Raji (cell line): ENCODE measurements around the gene CORO7.

Experiments used
- POLR2A ChIP-seq: IDR thresholded peaks from 2 replicates; pipeline ENCODE4 v1.6.1; 2011; ENCODE audit warnings: low read depth, low read length, control low read depth; ENCODE audit not compliant: insufficient read depth

The CORO7 gene

DNA sequence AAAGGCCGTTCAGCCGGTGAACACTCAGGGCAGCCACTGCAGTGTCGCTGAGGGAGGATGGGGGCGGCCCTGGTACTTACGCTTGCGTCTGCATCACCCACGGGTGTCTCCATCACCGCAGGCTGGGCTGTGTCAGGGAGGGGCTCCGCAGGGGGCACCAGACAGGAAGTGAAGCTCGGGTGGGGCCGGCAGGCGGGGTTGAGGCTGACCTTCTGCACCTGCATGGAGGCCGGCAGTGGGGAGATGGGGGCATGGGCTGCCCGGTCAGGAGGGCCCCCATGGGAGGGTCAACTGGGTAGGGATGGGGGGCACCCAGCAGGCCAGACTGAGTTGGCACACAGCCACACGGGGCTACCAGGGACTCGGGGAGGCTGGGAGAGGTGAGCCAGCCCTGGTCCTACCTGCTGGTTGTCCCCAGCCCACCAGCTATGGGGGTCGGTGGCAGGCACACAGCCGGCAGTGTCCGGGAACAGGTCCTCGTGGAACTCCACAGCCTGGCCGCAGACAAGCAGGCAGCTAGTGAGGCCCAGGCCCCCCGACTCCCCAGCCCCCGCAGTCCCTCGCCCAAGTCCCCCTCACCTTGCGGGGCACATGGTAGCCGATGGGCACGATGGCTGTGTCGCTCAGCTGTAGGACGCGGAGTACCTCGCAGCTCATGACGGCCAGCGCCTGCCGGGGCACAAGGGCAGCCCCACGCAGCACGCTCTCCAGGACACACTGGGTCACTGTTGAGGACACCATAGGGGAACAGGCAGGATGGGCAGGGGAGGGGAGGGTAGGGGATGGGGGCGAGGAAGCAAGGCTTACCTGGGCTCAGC lies 52.0 kb downstream of the CORO7 start:
- no peak for TF ChIP-seq POLR2A

DNA sequence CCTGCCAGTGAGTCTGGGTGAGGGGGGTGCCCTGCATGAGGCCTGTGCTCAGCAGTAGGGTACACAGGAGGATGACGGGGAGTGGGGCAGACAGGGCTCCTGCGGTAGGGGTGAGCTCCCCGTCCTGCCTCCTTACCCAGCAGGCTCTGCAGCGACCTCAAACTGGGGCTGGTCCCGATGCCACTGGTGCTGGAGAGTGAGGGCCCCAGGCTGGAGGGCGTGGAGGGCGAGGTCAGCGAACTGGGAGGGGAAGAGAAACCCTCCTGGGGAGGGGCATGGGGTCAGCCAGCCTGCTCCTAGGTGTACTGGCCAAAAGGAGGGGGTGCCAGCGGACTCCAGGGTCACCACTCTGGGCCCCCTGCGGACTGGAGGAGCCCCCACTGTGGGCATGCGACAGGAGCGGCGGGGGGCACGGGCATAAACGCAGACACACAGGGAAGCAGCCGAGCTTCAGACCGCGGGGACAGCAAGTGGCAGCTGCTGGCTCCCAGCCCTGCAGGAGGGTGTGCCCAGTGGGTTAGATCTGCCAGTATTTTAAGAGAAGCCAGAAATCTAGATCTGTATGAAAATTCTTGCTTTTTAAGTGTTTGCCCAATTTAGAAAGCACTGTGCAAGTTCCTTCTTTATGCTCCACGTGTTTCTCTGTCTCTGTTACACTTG lies 53.8 kb downstream of the CORO7 start:
- TF ChIP-seq POLR2A: no peak

DNA sequence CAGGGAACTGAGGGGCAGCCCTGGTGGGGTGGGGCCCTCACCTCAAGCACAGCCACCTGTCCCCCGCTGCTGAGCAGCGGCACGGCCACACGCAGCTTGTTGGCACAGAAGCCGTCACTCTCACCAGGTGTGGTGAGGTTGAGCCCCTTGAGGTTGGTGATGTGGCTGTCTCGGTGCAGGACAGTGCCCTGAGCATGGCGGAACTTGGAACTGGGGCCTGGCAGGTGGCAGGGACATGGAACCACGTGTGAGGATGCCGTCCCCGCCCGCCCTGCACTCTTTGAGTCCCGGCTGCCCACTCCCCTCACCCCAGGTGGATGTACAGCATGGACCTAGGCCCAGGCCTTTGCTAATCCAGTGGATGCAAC lies 54.5 kb downstream of the CORO7 start:
- no peak for TF ChIP-seq POLR2A

DNA sequence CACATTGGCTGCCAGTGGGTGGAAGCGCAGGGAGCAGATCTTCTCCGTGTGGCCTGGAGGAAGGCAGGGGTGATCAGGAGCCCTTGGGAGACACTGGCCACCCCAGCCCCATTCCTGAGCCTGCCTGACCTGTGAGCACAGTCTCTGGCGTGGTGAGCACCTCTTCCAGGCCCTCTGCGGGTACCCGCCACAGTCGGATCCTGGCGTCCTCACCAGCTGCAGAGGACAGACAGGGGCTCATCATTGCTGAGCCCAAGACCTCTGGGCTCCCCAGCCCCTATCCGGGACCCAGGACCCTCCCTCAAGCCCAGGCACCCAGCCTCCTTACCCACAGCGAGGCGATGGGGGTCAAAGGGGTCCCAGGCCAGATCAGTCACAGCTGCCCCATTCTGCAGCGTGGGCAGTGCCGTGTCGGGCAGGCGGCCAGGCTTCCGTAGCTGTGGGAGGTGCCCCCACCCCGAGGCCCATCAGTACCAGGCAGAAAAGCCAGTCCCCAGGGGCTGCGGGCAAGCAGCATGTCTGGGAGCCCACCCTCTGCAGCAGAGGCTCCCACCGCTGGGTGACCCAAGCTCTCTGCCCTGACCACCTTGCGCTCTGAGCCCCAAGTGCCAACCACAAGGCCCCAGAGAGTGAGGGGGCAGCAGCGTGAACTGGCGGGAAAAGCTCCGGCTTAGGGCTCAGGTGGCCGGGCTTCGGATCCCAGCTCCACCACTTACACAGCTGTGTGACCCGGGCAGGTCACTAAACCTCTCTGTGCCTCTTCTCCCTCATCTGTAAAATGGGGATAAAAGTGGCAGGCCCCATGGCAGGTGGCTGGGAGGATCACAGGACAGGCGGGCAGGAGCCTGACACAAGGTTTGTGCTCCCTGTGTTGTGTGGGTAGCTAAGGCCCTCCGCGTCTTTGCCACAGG lies 55.1 kb downstream of the CORO7 start:
- TF ChIP-seq POLR2A: no peak

- TF ChIP-seq POLR2A: no peak
These were observed 55.8 kb downstream of the CORO7 start for GRCh38 chr16:4360538-4361021.

GRCh38 chr16:4359914-4360313 lies 56.5 kb downstream of the CORO7 start:
- no peak for TF ChIP-seq POLR2A

DNA sequence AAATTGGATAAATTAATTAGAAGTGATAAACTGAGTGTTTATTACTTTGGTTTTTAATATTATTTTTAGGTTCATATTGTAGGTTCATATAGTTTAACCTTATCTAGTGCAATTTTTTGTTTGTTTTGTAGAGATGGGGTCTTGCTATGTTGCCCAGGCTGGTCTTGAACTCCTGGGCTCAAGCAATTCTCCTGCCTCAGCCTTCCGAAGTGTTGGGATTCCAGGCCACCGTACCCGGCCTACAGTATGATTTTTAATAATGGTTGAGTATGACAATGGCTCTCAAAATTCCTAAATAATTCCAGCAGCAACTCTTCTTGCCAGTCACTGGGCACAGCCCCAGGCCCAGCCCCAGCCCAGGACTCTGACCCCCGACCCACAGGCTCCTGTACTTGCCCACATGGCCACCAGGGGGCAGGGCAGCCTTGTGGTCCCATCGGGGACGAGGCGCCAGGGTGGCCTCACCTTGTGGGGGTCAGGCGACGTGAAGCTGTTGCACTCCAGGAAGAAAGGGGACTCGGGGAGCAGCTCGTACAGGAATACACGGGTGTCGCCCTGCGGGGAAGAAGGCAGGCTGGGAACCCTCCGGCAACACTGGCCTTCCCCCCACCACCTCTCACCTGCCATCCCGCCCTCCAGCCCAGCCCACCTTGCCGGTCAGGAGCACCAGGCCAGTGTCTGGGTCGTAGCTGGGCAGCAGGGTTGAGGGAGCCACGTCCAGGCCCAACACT lies 57.4 kb downstream of the CORO7 start:
- no peak for TF ChIP-seq POLR2A

DNA sequence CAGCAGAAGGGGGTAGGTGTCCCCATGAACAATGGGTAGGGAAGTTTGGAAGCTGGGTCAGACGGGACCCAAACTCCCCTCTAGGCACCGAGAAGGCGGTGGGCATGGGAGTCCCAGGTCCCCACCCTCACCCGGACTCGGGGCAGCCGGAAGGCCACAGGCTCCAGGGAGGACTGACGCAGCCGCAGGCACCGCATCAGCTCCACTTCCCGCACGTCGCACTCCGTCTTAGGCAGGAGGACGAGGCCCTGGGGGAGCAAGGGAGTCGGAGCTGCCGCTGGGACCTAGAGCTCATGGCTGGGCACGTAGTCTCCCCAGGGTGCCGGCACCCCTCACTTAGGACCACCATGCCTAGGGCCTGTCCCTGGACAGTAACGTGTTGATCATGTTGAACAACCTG lies 58.2 kb downstream of the CORO7 start:
- TF ChIP-seq POLR2A: no peak

- no peak for TF ChIP-seq POLR2A
These were observed 59.6 kb downstream of the CORO7 start for GRCh38 chr16:4356820-4357219.

DNA sequence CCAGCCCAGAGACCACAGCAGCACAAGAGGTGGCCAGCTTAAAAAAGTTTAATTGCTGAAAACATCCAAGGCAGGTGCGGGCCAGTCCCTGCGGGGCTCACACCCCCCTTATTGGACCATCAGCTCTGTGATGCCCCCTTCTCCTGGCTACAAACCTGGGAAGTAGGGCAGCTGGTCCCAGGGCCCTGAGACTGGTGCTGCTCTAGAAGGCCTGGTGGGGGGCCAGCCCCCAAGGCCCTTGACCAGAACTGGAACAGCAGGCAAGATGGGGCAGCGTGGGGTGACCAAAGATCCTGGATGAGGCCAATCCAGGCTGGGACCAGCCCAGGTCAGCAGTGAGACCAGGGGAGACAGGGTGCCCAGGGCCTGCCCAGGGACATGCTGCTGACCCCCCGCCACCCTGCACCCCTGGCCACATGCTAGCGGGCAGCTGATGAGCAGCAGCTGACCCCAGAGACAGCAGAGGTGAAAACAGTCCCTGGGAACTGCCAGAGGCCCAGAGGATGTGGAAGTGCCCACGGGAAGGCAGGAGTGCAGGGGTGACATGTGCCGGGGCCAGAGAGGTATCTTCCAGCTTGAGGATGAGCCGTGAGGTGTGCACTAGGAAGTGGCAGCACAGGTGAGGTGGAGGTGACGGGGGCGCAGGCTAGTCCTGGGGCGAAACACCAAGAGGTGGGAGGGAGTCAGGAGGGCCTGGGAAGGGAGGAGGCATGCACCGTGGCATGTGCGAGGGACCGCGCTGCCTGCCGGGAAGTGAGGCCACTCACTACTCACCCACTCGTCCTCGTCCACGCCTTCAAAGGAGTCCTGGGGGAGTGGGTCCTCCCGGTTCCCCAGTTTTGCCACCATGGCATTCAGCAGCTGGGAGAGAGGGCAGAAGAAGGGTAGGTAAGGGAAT lies 61.6 kb downstream of the CORO7 start:
- TF ChIP-seq POLR2A: no peak

GRCh38 chr16:4353675-4354074 lies 62.7 kb downstream of the CORO7 start:
- TF ChIP-seq POLR2A: no peak

DNA sequence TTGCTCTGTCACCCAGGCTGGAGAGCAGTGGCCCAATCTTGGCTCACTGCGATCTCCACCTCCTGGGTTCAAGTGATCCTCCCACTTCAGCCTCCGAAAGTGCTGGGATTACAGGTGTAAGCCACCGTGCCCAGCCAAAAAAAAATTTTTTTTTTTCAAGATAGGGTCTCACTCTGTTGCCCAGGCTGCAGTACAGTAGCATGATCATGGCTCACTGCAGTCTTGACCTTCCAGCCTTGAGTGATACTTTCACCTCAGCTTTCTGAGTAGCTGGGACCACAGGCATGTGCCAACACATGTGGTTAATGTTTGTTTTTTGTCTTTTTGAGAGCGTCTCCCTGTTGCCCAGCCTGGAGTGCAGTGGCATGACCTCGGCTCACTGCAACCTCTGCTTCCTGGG lies 63.6 kb downstream of the CORO7 start:
- no peak for TF ChIP-seq POLR2A

- TF ChIP-seq POLR2A: no peak
These were observed 64.5 kb downstream of the CORO7 start for GRCh38 chr16:4351880-4352279.
